ENCODE measurements around the gene ST6GALNAC3. TPM values are rescaled to one million over a fixed set of nuclear protein-coding genes. Genes with fewer than 3 reads are reported as not detected.

ST6GALNAC3 gene
- total RNA-seq, 4 donors from 2014 or later, result 1.00 to 5.7 (median 1.9) TPM; not detected in 1

DNA sequence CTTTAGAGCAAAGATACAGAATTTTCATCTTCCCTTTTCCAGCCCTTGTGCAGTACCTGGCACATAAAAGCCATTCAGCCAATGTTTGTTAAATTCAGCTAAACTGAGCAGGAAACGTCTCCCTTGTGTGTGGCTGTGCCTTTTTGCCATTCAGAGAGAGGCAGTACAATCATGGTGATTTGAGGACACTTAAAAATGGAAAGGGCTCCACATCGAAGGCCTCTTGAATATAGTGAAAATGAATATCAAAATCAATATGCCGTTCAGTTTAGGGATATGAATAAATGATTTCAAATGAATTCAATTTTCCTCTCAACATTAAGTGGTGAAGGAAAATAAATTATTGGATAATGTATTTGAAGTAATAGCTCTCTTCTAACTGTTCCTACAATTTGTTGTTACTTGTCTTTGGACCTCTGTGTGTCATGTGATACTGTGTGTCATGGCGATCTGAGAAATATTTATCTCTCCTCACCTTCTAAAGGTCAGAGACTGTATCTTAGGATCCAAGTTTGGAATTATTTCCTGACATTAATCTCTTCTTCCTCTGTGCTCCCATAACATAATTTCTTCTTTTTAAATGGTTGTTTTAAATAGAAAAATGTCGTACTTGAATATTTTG lies 437.1 kb downstream of the ST6GALNAC3 start:
- WGBS, 2 donors (ENCODE audit: low coverage in 1 of 2), result 62 to 84% methylated on average over 3 to 5 of the region's 5 CpGs
- no peaks in the 10 kb centered on the region for H3K36me3 ChIP-seq
- H3K9me3 ChIP-seq, result no peaks in the 10 kb centered on the region
- DNase-seq, result no peak
- H3K27me3 ChIP-seq, result no peaks in the 10 kb centered on the region
- TF ChIP-seq POLR2A (IDR thresholded peaks at IDR 0.05), result no peak
- no peak for TF ChIP-seq POLR2AphosphoS5 (IDR thresholded peaks at IDR 0.05)
- no peak for TF ChIP-seq EP300 (IDR thresholded peaks at IDR 0.05; ENCODE audit: low read depth)
- TF ChIP-seq, protein P1, sequence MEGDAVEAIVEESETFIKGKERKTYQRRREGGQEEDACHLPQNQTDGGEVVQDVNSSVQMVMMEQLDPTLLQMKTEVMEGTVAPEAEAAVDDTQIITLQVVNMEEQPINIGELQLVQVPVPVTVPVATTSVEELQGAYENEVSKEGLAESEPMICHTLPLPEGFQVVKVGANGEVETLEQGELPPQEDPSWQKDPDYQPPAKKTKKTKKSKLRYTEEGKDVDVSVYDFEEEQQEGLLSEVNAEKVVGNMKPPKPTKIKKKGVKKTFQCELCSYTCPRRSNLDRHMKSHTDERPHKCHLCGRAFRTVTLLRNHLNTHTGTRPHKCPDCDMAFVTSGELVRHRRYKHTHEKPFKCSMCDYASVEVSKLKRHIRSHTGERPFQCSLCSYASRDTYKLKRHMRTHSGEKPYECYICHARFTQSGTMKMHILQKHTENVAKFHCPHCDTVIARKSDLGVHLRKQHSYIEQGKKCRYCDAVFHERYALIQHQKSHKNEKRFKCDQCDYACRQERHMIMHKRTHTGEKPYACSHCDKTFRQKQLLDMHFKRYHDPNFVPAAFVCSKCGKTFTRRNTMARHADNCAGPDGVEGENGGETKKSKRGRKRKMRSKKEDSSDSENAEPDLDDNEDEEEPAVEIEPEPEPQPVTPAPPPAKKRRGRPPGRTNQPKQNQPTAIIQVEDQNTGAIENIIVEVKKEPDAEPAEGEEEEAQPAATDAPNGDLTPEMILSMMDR (IDR thresholded peaks at IDR 0.05), result no peak
- no peak overlapping the region for H3K27ac ChIP-seq
- intact Hi-C loops (cut with DNase I; ENCODE audit: low total_unique reads) (no loop called here), in situ Hi-C loops (cut with MboI; ENCODE audit: low pct_ligation_motif_present in 1 of 4, low pct_unique_long_range_greater_than_20kb in 1 of 4, low sequenced_read_pairs in 3 of 4) (no loop called here)
- H3K4me1 ChIP-seq, result no peaks in the 10 kb centered on the region
- H3K4me3 ChIP-seq, result no peak overlapping the region

DNA sequence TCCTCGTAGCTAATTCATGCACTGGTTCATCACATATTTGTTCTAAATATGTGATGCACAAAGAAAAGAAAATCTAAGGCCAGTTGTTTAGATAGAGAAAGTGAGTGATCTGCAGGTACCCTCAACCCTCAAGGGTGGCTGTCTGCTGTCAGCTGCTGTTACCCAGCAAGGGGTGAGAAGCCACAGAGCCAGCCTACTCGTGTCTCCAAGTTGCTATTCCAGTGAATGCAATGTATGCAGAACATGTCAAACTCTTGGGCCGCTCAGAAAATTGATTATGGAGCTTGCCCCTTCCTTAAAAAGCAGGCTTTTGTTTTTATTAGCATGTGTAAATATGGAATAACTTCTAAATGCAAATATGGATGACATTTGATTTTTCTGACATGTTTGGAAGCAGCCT lies 456.4 kb downstream of the ST6GALNAC3 start:
- no peaks in the 10 kb centered on the region for H3K4me1 ChIP-seq
- no peak for DNase-seq
- no peak overlapping the region for H3K27ac ChIP-seq
- H3K27me3 ChIP-seq, result no peaks in the 10 kb centered on the region
- intact Hi-C loops (cut with DNase I; ENCODE audit: low total_unique reads), result no loop called here
- H3K9me3 ChIP-seq, result no peaks in the 10 kb centered on the region
- no peak overlapping the region for H3K4me3 ChIP-seq
- H3K36me3 ChIP-seq, result no peaks in the 10 kb centered on the region
- in situ Hi-C loops (cut with MboI; ENCODE audit: low pct_ligation_motif_present in 1 of 4, low pct_unique_long_range_greater_than_20kb in 1 of 4, low sequenced_read_pairs in 3 of 4), result no loop called here
- TF ChIP-seq, protein P1 (IDR thresholded peaks at IDR 0.05), result no peak
- no peak for TF ChIP-seq POLR2AphosphoS5 (IDR thresholded peaks at IDR 0.05)
- no peak for TF ChIP-seq POLR2A (IDR thresholded peaks at IDR 0.05)
- no peak for TF ChIP-seq EP300 (IDR thresholded peaks at IDR 0.05; ENCODE audit: low read depth)
- 69 to 70% methylated on average over 2 to 3 of the region's 3 CpGs for WGBS, 2 donors (ENCODE audit: low coverage in 1 of 2)

DNA sequence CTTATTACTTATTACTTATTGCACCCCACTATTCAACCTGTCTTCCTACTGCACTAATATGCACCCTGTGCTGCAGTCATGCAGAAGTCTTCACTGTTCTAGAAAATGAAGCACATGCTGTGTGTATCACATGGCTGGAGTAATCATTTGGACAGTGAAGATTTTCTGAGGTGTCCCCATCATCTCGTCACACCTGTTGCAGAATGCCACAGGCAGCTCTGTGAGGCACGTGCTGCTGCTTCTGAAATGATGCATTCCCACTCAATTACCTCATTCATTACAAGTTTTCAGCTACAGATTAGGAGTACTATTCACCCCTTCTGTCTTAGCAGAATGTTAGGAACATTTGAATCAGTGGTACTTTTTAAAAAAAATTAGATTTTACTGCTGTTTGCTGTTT lies 467.1 kb downstream of the ST6GALNAC3 start:
- WGBS, 2 donors (ENCODE audit: low coverage in 1 of 2), result 42 to 54% methylated on average over 2 of the region's 2 CpGs

DNA sequence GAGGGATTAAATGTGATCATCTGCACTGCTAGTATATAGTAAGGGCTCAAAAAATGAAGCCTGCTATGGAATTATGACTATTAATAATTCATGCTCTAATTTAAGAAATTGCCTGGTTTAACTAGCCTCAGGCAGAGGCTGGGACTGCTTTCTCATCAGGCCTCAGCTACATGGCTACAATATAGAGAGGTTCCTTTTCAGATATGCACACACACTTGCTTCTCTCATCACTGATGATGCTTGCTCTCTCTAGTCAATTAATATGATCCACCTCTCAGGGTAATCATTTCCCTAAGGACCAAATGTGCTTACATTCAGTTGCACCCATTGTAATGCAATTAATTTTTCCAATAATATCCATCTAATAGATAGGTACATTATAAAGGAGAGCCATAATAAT lies 467.8 kb downstream of the ST6GALNAC3 start:
- intact Hi-C loops (cut with DNase I; ENCODE audit: low total_unique reads), result no loop called here
- Histone ChIP-seq H3K4me1 (peaks cover 0 to 15% (median 12%) of the 10 kb centered on the region in 4 donors), H3K27me3 (no peaks in the 10 kb centered on the region), H3K27ac (no peak overlapping the region), H3K9me3 (no peaks in the 10 kb centered on the region), H3K36me3 (no peaks in the 10 kb centered on the region), H3K4me3 (no peak overlapping the region)
- TF ChIP-seq EP300 (IDR thresholded peaks at IDR 0.05; ENCODE audit: low read depth) (no peak), POLR2A (IDR thresholded peaks at IDR 0.05) (no peak), POLR2AphosphoS5 (IDR thresholded peaks at IDR 0.05) (no peak)
- TF ChIP-seq, protein P1 (IDR thresholded peaks at IDR 0.05), result no peak
- in situ Hi-C loops (cut with MboI; ENCODE audit: low pct_ligation_motif_present in 1 of 4, low pct_unique_long_range_greater_than_20kb in 1 of 4, low sequenced_read_pairs in 3 of 4), result no loop called here
- DNase-seq, result no peak

More for the DNA sequence above, 467.1 kb downstream of the ST6GALNAC3 start:
- Histone ChIP-seq H3K36me3 (no peaks in the 10 kb centered on the region), H3K4me1 (peaks cover 0 to 10% (median 7%) of the 10 kb centered on the region in 4 donors), H3K4me3 (no peak overlapping the region), H3K9me3 (no peaks in the 10 kb centered on the region), H3K27me3 (no peaks in the 10 kb centered on the region), H3K27ac (no peak overlapping the region)
- TF ChIP-seq POLR2A (IDR thresholded peaks at IDR 0.05), result no peak
- TF ChIP-seq, protein P1 (IDR thresholded peaks at IDR 0.05), result no peak
- TF ChIP-seq EP300 (IDR thresholded peaks at IDR 0.05; ENCODE audit: low read depth), result no peak
- in situ Hi-C loops (cut with MboI; ENCODE audit: low pct_ligation_motif_present in 1 of 4, low pct_unique_long_range_greater_than_20kb in 1 of 4, low sequenced_read_pairs in 3 of 4) (no loop called here), intact Hi-C loops (cut with DNase I; ENCODE audit: low total_unique reads) (no loop called here)
- DNase-seq, result no peak
